ENCODE data around the gene SDC3.

DNA sequence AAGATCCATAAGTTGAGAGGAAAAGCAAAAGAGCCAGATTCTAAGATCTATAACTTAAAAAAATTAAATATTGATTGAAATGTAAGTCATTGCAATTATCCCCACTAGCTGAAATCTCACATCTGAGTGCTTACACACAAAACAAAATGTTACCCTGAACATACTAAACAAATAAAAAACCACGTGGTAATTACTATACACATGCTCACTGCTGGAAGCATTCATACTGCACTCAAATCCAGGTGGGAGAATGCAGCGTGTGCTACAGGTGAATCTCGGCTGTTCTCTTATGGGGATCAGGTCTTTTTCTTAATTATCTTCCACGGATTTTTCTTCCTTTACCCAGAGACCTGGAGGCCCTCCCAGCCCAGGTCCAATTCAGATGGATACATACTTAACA, 74.3 kb downstream of the SDC3 start:
- no peak for TF ChIP-seq POLR2A (IDR thresholded peaks at IDR 0.05; ENCODE audit: low read depth)
- TF ChIP-seq, protein P1, sequence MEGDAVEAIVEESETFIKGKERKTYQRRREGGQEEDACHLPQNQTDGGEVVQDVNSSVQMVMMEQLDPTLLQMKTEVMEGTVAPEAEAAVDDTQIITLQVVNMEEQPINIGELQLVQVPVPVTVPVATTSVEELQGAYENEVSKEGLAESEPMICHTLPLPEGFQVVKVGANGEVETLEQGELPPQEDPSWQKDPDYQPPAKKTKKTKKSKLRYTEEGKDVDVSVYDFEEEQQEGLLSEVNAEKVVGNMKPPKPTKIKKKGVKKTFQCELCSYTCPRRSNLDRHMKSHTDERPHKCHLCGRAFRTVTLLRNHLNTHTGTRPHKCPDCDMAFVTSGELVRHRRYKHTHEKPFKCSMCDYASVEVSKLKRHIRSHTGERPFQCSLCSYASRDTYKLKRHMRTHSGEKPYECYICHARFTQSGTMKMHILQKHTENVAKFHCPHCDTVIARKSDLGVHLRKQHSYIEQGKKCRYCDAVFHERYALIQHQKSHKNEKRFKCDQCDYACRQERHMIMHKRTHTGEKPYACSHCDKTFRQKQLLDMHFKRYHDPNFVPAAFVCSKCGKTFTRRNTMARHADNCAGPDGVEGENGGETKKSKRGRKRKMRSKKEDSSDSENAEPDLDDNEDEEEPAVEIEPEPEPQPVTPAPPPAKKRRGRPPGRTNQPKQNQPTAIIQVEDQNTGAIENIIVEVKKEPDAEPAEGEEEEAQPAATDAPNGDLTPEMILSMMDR (IDR thresholded peaks at IDR 0.05) = no peak
- no peak for TF ChIP-seq EP300 (IDR thresholded peaks at IDR 0.05)
- TF ChIP-seq POLR2AphosphoS5 (IDR thresholded peaks at IDR 0.05) = no peak

Measured in esophagus muscularis mucosa (tissue), 4 donors.